SK-N-SH (cell line): Measurements from ENCODE around the gene KCNK4. TPM values are rescaled to one million over a fixed set of nuclear protein-coding genes. Genes with fewer than 3 reads are reported as not detected.

Source experiments
- CTCF ChIA-PET: fragments of 300-600, 350-600 bp; formaldehyde crosslinking; extraction: SDS; loops from one replicate; lab custom pipeline; 2021; lab: Yijun Ruan, JAX
- POLR2A ChIA-PET: fragments of 350-600 bp; sonication (Branson Sonifier 250); formaldehyde crosslinking; extraction: SDS; loops from one replicate; lab custom pipeline; 2020; ENCODE audit warnings: antibody characterized with exemption, inconsistent platforms; lab: Yijun Ruan, JAX
- DNase-seq: peaks from one replicate; pipeline ENCODE4 v3.0.0; 2012
- H2AFZ ChIP-seq: fragments of 200-600 bp; sonication (generic); 2 replicates; pipeline ENCODE4 v1.8.1; 2016; ENCODE audit warnings: antibody characterized with exemption, mild to moderate bottlenecking, low read depth
- H3F3A ChIP-seq: fragments of 200-600 bp; sonication (generic); replicated peaks from 2 replicates; pipeline ENCODE3; 2016; ENCODE audit warnings: antibody characterized with exemption, mild to moderate bottlenecking; ENCODE audit not compliant: insufficient read depth
- H3K27ac ChIP-seq, 2 experiments: fragments of 200-500 bp in 1 of 2; fragments of 200-600 bp in 1 of 2; sonication (Bioruptor generic) in 1 of 2; sonication (generic), shearing (Covaris generic) in 1 of 2; 2 replicates each; pipeline versions ENCODE4 v1.5.1 to v1.6.1; 2014 to 2016; ENCODE audit warnings: low read depth in 2 of 2, inconsistent platforms in 1 of 2, low read length in 1 of 2, mild to moderate bottlenecking in 1 of 2, mixed read lengths in 1 of 2
- H3K27me3 ChIP-seq: fragments of 200-600 bp; sonication (generic), shearing (Covaris generic); 2 replicates; pipeline ENCODE4 v1.6.1; 2016; ENCODE audit warnings: mixed run types; ENCODE audit not compliant: insufficient read depth
- H3K36me3 ChIP-seq, 2 experiments: fragments of 200-500 bp in 1 of 2; fragments of 200-600 bp in 1 of 2; sonication (Bioruptor generic) in 1 of 2; sonication (generic) in 1 of 2; replicated peaks in 1 of 2; 2 replicates each; pipeline versions ENCODE3 to v1.5.1; 2014 to 2016; ENCODE audit warnings: low read length in 1 of 2, mild to moderate bottlenecking in 1 of 2; ENCODE audit not compliant: insufficient read depth in 2 of 2, control insufficient read depth in 1 of 2
- H3K4me1 ChIP-seq, 2 experiments: fragments of 200-500 bp in 1 of 2; fragments of 200-600 bp in 1 of 2; sonication (Bioruptor generic) in 1 of 2; sonication (generic), shearing (Covaris generic) in 1 of 2; 2 replicates each; pipeline versions ENCODE4 v1.5.1 to v1.6.1; 2014 to 2016; ENCODE audit warnings: low read depth in 1 of 2, low read length in 1 of 2, mixed run types in 1 of 2; ENCODE audit not compliant: insufficient read depth in 2 of 2, control insufficient read depth in 1 of 2
- H3K4me2 ChIP-seq: fragments of 200-600 bp; sonication (generic), shearing (Covaris generic); 2 replicates; pipeline ENCODE4 v1.6.1; 2017; ENCODE audit warnings: mixed run types
- H3K4me3 ChIP-seq, 2 experiments: fragments of 200-500 bp in 1 of 2; fragments of 200-600 bp in 1 of 2; sonication (Bioruptor generic) in 1 of 2; sonication (generic), shearing (Covaris generic) in 1 of 2; 2 replicates each; pipeline versions ENCODE4 v1.5.1 to v1.8.1; 2014 to 2016; ENCODE audit warnings: low read depth in 2 of 2, inconsistent platforms in 1 of 2, low read length in 1 of 2, mild to moderate bottlenecking in 1 of 2, mixed read lengths in 1 of 2, moderate library complexity in 1 of 2
- H3K79me2 ChIP-seq: fragments of 200-600 bp; sonication (generic); 2 replicates; pipeline ENCODE4 v1.8.1; 2017; ENCODE audit warnings: mild to moderate bottlenecking; ENCODE audit not compliant: insufficient read depth
- H3K9ac ChIP-seq: fragments of 200-600 bp; sonication (generic); 2 replicates; pipeline ENCODE4 v1.6.1; 2017; ENCODE audit warnings: mixed run types
- H3K9me2 ChIP-seq: fragments of 200-600 bp; sonication (generic); 2 replicates; pipeline ENCODE4 v1.6.1; 2017; ENCODE audit warnings: mixed run types
- H3K9me3 ChIP-seq: fragments of 200-600 bp; sonication (generic); 2 replicates; pipeline ENCODE4 v1.6.1; 2017; ENCODE audit warnings: mixed run types, mild to moderate bottlenecking, moderate library complexity
- H4K20me1 ChIP-seq: fragments of 200-600 bp; sonication (generic); 2 replicates; pipeline ENCODE4 v1.6.1; 2017; ENCODE audit warnings: mild to moderate bottlenecking, mixed run types; ENCODE audit not compliant: insufficient read depth
- FOSL2 ChIP-seq: IDR thresholded peaks from 2 replicates; pipeline ENCODE4 v1.4.0; 2012; ENCODE audit warnings: low read depth, mild to moderate bottlenecking, moderate library complexity, borderline replicate concordance
- GABPA ChIP-seq: IDR thresholded peaks from 2 replicates; pipeline ENCODE4 v1.4.0; 2012; ENCODE audit warnings: low read depth, mild to moderate bottlenecking
- GATA2 ChIP-seq: sonication (generic); formaldehyde crosslinking; IDR thresholded peaks from 2 replicates; pipeline ENCODE4 v1.5.0; 2020; ENCODE audit warnings: mild to moderate bottlenecking, missing genetic modification reagents
- MEF2A ChIP-seq: IDR thresholded peaks from 2 replicates; pipeline ENCODE4 v1.4.0; 2012; ENCODE audit warnings: low read depth, borderline replicate concordance
- MXI1 ChIP-seq: IDR thresholded peaks from 2 replicates; pipeline ENCODE4 v1.6.1; 2012; ENCODE audit warnings: mild to moderate bottlenecking, low read depth, low read length, improper control_type of control experiment
- NFIC ChIP-seq: IDR thresholded peaks from 2 replicates; pipeline ENCODE4 v1.4.0; 2012; ENCODE audit warnings: borderline replicate concordance
- NRF1 ChIP-seq: IDR thresholded peaks from 2 replicates; pipeline ENCODE4 v1.6.1; 2012; ENCODE audit warnings: low read depth, mild to moderate bottlenecking, low read length
- RAD21 ChIP-seq: IDR thresholded peaks from 2 replicates; pipeline ENCODE4 v1.6.1; 2012; ENCODE audit warnings: mild to moderate bottlenecking, low read length
- TEAD4 ChIP-seq: IDR thresholded peaks from 2 replicates; pipeline ENCODE4 v1.4.0; 2012; ENCODE audit warnings: mild to moderate bottlenecking, borderline replicate concordance; ENCODE audit not compliant: insufficient read depth
- WGBS: methylation state at CpG from one replicate; pipeline ENCODE4 v1.1.6; 2017; ENCODE audit warnings: low lambda C conversion rate; 5-methylcytosine and 5-hydroxymethylcytosine counted together
- polyA plus RNA-seq, 3 experiments: library from polyadenylated mRNA; depleted of rRNA; stranded (reverse); fragments of >200 nt; gene quantifications; 2 replicates each; pipeline ENCODE4 v1.2.3, GENCODE V29; 2012
- TF ChIP-seq, protein P1 (sequence below): IDR thresholded peaks from 2 replicates; pipeline ENCODE4 v1.4.0; 2012; ENCODE audit warnings: low read depth
- TF ChIP-seq, protein P2 (sequence below): IDR thresholded peaks from 2 replicates; pipeline ENCODE4 v1.4.0; 2012; ENCODE audit warnings: low read depth, borderline replicate concordance
- TF ChIP-seq, protein P3 (sequence below): fragments of 200-600 bp; sonication (generic); IDR thresholded peaks from 2 replicates; pipeline ENCODE4 v1.6.1; 2017; ENCODE audit warnings: antibody characterized with exemption, mild to moderate bottlenecking, moderate library complexity

KCNK4 gene
- polyA plus RNA-seq, 1 of the 3 experiments (the other 2 are of a cell fraction): 0.16 TPM

DNA sequence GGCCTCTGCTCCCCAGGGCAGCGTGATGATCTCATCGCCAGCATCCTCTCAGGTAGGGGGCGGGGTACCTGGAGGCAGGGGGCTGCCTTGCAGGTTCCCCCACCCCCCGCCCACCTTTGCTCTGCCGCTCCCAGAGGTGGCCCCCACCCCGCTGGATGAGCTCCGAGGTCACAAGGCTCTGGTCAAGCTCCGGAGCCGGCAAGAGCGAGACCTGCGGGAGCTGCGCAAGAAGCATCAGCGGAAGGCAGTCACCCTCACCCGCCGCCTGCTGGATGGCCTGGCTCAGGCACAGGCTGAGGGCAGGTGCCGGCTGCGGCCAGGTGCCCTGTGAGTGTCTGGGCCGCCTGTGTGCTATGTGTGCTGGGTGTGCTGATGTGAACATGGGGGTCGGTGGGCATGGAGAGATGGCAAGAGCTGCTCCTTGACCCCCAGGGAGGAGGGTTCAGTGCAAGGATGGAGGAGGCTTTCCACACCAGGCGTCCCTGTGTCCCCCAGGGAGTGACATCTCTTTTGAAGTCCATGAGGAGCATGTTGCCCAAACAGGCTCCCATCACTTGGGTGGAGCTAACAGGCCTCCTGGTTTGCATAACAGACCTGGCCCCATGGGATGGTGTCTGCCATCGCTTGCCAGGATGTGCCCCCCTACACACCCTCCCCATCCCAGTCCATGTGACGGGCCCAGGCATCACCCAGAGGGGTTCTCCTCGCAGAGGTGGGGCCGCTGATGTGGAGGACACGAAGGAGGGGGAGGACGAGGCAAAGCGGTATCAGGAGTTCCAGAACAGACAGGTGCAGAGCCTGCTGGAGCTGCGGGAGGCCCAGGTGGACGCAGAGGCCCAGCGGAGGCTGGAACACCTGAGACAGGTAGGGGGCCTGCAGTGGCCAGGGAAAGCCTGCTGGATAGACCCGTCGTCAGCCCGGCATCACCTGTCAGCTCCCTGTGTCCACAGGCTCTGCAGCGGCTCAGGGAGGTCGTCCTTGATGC lies 25.6 kb upstream of the KCNK4 start:
- TF ChIP-seq, protein P1, sequence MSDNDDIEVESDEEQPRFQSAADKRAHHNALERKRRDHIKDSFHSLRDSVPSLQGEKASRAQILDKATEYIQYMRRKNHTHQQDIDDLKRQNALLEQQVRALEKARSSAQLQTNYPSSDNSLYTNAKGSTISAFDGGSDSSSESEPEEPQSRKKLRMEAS: no peak
- TF ChIP-seq NFIC (no peak), FOSL2 (no peak), MEF2A (no peak), GABPA (no peak), MXI1 (no peak), NRF1 (no peak), GATA2 (CRISPR knock-in tag) (no peak), TEAD4 (no peak)
- TF ChIP-seq, protein P2, sequence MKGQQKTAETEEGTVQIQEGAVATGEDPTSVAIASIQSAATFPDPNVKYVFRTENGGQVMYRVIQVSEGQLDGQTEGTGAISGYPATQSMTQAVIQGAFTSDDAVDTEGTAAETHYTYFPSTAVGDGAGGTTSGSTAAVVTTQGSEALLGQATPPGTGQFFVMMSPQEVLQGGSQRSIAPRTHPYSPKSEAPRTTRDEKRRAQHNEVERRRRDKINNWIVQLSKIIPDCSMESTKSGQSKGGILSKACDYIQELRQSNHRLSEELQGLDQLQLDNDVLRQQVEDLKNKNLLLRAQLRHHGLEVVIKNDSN: no peak
- TF ChIP-seq, protein P3, sequence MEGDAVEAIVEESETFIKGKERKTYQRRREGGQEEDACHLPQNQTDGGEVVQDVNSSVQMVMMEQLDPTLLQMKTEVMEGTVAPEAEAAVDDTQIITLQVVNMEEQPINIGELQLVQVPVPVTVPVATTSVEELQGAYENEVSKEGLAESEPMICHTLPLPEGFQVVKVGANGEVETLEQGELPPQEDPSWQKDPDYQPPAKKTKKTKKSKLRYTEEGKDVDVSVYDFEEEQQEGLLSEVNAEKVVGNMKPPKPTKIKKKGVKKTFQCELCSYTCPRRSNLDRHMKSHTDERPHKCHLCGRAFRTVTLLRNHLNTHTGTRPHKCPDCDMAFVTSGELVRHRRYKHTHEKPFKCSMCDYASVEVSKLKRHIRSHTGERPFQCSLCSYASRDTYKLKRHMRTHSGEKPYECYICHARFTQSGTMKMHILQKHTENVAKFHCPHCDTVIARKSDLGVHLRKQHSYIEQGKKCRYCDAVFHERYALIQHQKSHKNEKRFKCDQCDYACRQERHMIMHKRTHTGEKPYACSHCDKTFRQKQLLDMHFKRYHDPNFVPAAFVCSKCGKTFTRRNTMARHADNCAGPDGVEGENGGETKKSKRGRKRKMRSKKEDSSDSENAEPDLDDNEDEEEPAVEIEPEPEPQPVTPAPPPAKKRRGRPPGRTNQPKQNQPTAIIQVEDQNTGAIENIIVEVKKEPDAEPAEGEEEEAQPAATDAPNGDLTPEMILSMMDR: no peak
- no peaks in the 10 kb centered on the region; the same call in none of the 2 replicates for H3K79me2 ChIP-seq
- H3K27me3 ChIP-seq: no peaks in the 10 kb centered on the region
- no peaks in the 10 kb centered on the region for H3K9me2 ChIP-seq
- peaks cover 17 to 28% of the 10 kb centered on the region in 2 experiments for H3K36me3 ChIP-seq
- 95% methylated on average over 23 of the region's 35 CpGs for WGBS
- no peaks in the 10 kb centered on the region for H3K9me3 ChIP-seq
- ChIA-PET CTCF (interaction anchor here (0.8 to 5.7 kb wide), 9 partner anchors 12 to 61 kb away, joined by 3 to 119 read pairs (median 11); partner anchors contain the start of genes ESRRA, NUDT22, PLCB3 and PPP1R14B), POLR2A (interaction anchor here (1.0 to 2.8 kb wide), 9 partner anchors 12 to 80 kb away, joined by 3 to 41 read pairs (median 5); partner anchors contain the start of genes FKBP2, NUDT22, PLCB3 and PPP1R14B)
- peak overlapping the region in 1 of 2 experiments; percentile 94; a peak in 2 of 4 replicates for H3K27ac ChIP-seq
- H3K4me2 ChIP-seq: no peak overlapping the region
- no peaks in the 10 kb centered on the region for H4K20me1 ChIP-seq
- H3K4me1 ChIP-seq: peaks cover 12 to 55% of the 10 kb centered on the region in 2 experiments; a peak in 3 of 4 replicates
- no peak overlapping the region for H3K9ac ChIP-seq
- no peak overlapping the region for H3K4me3 ChIP-seq
- H3F3A ChIP-seq: peaks cover 22% of the 10 kb centered on the region
- H2AFZ ChIP-seq: no peak overlapping the region
- no peak for DNase-seq

DNA sequence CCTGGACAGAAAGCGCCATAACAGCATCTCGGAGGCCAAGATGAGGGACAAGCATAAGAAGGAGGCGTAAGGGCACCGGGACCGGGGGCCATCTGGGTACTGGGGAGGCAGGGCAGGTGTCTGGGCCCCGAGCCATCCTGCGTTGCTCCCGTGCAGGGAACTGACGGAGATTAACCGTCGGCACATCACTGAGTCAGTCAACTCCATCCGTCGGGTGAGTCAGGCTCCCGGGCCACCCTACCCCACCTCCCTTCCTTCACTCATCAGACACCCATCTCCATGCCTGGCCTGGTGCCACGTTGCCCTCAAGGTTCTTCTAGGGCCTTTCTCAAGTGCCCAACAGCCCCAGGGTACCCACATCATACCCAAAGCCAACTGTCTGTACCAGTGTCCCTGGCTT lies 24.8 kb upstream of the KCNK4 start:
- DNase-seq: no peak
- POLR2A ChIA-PET: interaction anchor here (1.2 to 6.5 kb wide), 2 partner anchors 20 to 27 kb away, joined by 3 to 112 read pairs; partner anchors contain the start of genes FKBP2, PLCB3 and PPP1R14B
- peaks cover 12 to 55% of the 10 kb centered on the region in 2 experiments; a peak in 3 of 4 replicates for H3K4me1 ChIP-seq
- no peak overlapping the region for H3K4me3 ChIP-seq
- no peak overlapping the region for H3K9ac ChIP-seq
- H3K27ac ChIP-seq: no peak overlapping the region
- peaks cover 15 to 28% of the 10 kb centered on the region in 2 experiments for H3K36me3 ChIP-seq
- H2AFZ ChIP-seq: no peak overlapping the region
- H3K9me2 ChIP-seq: no peaks in the 10 kb centered on the region
- CTCF ChIA-PET: interaction anchor here (3.4 to 6.9 kb wide), 2 partner anchors 16 to 20 kb away, joined by 20 to 89 read pairs; partner anchors contain the start of genes PLCB3 and PPP1R14B
- no peak for TF ChIP-seq RAD21
- TF ChIP-seq, all 33 proteins: peak for 0
- Histone ChIP-seq H4K20me1 (no peaks in the 10 kb centered on the region), H3F3A (peaks cover 25% of the 10 kb centered on the region), H3K9me3 (no peaks in the 10 kb centered on the region), H3K4me2 (no peak overlapping the region), H3K27me3 (no peaks in the 10 kb centered on the region), H3K79me2 (no peaks in the 10 kb centered on the region; the same call in 1 of the 2 replicates)
- WGBS: 87% methylated on average over 10 of the region's 15 CpGs
